Hematopoietic multipotent progenitor cell treated with erythropoietin and hydrocortisone succinate and interleukin-3 and kit ligand, for 17 days (in vitro differentiated cells): ENCODE results near the gene OR51B4.
A peak's percentile ranks its signal among the peaks of the same experiment; 100 is the strongest.
"Not testable (repeated sequence)": the region's sequence is repeated elsewhere in the genome, so short reads cannot be mapped to it uniquely, and the experiment has no call there.

Source experiments
- DNase-seq: peaks from one replicate; pipeline ENCODE4 v3.0.0-alpha.2; 2015; ENCODE audit warnings: low spot score

The OR51B4 gene

DNA sequence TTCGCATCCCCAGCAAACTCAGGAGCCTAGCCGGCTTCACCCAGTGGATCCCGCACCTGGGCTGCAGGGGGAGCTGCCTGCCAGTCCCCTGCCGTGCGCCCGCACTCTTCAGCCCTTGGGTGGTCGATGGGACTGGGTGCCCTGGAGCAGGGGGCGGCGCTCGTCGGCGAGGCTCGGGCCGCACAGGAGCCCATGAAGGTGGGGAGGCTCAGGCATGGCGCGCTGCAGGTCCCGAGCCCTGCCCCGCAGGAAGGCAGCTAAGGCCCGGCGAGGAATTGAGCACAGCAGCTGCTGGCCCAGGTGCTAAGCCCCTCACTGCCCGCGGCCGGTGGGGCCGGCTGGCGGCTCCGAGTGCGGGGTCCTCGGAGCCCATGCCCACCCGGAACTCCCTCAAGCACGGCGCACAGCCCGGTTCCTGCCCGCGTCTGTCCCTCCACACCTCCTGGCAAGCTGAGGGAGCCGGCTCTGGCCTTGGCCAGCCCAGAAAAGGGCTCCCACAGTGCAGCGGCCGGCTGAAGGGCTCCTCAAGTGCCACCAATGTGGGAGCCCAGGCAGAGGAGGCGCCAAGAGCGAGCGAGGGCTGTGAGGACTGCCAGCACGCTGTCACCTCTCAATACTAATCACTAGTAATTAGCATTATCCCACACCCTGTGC, 7.3 kb downstream of the OR51B4 start:
- not testable (repeated sequence) for DNase-seq

DNA sequence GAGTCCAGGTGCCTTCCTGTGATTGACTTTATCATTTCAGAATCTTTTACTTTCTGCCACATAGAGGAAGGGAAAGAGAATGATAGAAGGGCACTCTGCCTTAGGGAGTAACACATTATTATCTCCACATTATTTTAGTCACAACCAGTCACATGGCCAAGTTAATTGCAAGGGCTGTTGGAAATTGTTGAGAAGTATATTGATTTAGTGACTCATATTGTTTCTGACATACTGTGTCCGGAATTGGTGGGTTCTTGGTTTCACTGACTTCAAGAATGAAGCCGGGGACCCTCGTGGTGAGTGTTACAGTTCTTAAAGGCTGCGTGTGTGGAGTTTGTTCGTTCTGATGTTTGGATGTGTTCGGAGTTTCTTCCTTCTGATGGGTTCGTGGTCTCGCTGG, 8.7 kb downstream of the OR51B4 start:
- DNase-seq, result no peak

DNA sequence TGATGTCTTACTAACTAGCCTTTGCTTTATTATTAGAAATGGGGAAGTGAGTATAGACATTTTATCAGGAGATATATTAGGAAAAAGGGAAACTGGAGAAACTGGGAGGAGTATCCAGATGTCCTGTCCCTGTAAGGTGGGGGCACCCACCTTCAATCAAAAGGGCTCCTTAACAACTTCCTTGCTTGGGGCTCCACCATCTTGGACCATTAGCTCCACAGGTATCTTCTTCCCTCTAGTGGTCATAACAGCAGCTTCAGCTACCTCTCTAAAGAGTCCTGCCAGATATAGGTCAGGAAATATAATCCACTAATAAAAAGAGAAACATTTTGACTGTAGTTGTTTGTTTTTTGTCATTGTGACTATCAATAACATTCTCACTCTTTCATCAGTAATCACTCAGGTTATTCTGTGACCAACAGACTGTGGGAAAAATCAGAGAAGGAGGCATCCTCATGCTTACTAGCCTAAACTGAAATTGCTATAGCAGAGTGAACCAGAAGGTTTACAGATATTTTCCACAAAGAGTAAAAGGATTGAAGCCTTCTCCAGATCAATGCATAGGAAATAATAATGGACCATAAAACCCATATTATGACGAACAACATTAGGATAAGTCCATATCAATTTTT, 10.4 kb downstream of the OR51B4 start:
- peak; percentile 93 for DNase-seq

DNA sequence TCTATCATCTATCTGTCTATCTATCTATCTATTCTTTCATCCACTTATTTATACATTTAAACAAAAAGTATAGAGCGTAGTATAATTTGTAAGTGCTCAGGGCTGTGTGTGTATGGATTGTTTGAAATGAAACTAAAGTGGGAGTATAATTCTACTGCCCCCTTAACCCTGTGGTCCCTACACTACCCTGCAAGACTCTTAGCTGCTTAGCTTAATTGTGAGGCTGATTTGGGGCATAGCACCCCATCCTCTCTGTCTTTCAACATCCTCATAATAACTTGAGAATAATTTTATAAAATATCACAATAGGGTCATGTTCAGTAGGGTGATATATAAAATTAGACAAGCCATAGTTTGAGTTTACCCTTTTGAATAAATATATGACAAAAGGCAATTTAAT, 11.6 kb downstream of the OR51B4 start:
- DNase-seq, result peak; percentile 74

DNA sequence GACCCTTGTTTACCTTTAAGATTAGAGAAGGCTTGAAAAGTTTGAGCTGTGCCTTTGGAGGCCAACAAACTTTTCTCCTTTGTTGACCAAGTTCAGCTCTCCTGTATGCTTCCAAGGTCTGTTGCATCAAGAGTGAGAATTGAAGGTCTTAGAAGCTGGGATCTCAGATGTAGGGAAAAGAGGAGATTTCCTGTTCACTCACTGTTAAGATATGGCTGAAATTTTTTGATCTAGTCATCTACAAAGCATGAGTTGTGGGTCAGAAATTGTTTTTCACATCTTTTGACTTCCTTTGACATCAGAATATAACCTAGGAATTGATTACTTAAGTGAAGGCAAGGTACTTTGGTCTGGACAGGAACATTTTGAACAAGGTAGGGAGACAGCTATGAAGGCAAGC, 12.1 kb downstream of the OR51B4 start:
- peak; percentile 81 for DNase-seq

DNA sequence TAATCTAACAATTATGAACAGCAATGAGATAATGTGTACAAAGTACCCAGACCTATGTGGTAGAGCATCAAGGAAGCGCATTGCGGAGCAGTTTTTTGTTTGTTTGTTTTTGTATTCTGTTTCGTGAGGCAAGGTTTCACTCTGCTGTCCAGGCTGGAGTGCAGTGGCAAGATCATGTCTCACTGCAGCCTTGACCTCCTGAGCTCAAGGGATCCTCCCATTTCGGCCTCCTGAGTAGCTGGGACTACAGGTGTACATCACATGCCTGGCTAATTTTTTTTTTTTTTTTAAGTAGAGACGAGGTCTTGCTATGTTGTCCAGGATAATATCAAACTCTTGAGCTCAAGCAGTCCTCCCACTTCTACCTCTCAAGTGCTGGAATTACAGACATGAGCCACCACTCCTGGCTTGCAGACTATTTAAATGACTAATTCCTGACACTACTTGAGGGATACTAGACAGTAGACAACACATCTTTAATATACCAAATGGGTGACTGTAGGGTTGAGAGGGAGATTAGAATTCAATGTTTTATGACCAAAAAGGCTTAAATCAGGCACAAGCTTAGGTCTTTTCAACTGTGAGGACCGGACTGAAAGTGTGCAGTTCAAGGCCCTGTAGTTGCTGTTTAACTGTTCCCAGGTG, 12.7 kb downstream of the OR51B4 start:
- DNase-seq, result peak; percentile 86

DNA sequence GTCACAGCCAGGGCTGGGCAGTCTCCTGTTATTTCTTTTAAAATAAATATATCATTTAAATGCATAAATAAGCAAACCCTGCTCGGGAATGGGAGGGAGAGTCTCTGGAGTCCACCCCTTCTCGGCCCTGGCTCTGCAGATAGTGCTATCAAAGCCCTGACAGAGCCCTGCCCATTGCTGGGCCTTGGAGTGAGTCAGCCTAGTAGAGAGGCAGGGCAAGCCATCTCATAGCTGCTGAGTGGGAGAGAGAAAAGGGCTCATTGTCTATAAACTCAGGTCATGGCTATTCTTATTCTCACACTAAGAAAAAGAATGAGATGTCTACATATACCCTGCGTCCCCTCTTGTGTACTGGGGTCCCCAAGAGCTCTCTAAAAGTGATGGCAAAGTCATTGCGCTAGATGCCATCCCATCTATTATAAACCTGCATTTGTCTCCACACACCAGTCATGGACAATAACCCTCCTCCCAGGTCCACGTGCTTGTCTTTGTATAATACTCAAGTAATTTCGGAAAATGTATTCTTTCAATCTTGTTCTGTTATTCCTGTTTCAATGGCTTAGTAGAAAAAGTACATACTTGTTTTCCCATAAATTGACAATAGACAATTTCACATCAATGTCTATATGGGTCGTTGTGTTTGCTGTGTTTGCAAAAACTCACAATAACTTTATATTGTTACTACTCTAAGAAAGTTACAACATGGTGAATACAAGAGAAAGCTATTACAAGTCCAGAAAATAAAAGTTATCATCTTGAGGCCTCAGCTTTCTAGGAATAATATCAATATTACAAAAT, 13.4 kb downstream of the OR51B4 start:
- peak; percentile 97 for DNase-seq

DNA sequence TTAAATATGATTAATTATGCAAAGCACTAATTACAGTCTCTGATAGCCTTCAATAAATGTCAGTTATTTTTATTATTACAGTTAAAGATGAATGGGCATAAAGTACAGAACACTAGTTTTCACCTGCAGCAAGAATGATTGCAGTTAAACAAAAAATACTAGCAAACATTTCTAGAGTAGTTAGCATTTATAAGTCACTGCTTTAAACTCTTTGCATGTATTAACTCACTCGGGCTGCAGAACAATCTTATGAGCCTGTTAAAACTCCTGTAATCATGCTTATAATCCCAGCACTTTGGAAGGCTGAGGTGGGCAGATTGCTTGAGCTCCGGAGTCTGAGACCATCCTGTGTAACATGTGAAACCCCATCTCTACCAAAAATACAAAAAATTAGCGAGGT, 14.8 kb downstream of the OR51B4 start:
- DNase-seq, result peak; percentile 70

DNA sequence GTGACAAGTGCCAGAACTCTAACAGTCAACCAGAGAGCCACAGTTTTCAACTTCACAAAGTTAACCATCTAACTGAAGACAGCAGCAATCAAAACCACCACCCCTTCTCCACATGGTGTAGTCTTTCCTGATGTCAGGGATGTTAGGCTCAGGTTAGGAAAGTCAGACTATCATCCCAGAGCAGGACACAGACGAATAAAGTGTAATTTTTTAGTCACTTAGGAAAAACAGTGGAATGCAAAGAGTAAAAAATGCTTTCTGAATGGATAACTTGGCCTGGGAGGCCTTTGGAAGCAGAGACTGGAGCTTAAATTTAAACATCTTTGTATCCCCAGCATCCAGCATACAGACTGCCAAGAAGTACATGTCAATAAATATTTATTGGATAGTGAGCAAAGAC, 15.4 kb downstream of the OR51B4 start:
- peak; percentile 75 for DNase-seq

DNA sequence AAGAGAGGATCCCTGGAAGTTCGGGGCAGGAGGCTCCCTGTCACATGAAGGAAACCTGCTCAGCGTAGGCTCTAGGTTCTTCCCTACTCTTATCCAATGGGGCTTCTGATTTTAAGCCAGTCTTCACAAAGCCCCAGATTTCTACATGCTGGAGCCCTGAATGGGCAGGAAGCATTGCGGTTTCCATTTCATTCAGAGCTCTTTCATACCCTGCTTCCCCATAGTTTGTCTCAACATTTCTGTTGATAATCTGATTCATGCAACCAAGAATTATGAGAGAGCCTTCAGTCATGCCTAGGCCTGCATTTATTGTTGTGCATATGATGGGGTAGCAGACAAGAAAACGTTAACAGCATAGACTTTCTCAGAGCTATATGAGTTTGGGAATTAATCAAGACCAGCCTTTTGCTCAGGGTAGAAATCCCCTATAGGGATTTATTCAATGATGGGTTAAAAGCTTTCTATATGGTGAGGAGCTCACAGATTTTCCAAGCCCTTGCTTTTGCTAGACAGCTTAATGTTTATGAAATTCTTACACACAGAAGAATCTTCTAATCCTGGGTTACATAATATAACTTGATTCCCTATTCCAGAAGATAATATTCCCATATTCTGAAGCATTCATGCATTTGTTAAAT, 15.9 kb downstream of the OR51B4 start:
- peak; percentile 78 for DNase-seq

DNA sequence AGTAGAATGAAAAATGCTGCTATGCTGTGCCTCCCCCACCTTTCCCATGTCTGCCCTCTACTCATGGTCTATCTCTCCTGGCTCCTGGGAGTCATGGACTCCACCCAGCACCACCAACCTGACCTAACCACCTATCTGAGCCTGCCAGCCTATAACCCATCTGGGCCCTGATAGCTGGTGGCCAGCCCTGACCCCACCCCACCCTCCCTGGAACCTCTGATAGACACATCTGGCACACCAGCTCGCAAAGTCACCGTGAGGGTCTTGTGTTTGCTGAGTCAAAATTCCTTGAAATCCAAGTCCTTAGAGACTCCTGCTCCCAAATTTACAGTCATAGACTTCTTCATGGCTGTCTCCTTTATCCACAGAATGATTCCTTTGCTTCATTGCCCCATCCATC, 17.1 kb downstream of the OR51B4 start:
- peak; percentile 97 for DNase-seq

DNA sequence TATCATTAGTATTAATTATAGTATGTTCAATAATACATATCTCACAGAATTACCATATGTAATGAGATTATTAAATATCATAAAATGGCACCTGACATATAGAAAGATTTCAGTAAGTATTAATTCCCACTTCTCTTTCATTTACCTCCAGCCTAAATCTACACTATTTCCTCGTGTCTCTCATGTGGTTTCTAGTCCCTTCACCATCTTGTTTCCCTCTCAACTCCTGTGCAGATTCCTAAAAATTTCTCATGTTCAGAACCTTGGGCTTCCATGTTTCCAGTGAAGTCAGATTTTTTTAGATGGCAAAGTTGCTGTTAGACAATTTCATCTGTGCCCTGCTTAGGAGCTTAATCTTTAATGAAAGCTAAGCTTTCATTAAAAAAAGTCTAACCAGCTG, 17.9 kb downstream of the OR51B4 start:
- no peak for DNase-seq

DNA sequence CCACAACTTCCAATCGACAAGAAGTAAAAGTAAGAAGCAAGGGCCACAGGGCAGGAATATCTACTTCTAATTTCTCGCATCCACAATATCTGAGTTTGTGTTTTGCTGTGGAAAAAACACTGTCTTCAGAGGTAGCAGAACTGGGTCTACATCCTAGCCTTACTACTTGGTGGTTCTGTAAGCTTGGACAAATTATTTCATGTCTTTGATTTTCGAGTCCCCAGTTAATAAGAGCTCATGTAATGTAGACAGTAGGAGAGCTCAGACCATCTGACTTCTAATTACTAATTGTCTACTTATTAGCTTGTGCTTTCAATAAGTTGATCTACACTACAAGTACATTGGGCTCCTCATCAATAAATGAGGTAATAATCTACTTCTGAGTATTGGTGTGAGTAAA, 18.7 kb downstream of the OR51B4 start:
- peak; percentile 80 for DNase-seq

DNA sequence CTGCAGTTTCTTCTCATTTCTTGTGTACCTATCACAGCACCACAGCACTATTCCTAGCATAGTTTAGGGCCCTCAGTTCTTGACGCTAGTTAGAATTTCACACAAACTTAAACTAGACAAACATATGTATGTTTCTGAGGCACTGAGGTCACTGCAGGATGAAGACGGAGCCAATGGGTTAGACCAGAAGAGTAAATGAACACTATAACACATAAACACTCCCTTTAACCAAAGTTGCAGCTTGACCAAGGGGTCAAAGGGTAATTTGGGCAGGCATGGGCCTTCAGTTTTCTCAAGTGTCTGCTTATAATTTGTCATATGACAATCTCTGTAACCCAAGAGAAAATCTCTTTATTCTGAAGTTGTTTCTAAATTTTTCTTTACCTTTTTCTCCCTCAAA, 19.1 kb downstream of the OR51B4 start:
- peak; percentile 72 for DNase-seq

DNA sequence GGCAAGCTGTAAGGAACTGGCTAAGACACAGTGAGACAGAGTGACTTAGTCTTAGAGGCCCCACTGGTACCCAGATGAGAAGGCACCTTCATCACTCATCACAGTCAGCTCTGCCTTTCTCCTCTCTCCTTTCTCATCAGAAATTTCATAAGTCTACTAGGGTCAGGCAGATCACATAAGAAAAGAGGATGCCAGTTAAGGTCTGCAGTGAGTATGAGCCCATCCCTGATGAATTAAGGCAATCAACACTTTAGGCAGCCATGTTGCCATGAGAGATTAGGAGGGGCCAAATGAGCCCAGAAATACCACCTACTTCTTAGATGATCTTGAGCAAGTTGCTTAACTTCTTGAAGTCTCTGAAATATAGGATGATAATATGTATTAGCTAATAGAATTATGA, 20.1 kb downstream of the OR51B4 start:
- DNase-seq, result peak; percentile 85

DNA sequence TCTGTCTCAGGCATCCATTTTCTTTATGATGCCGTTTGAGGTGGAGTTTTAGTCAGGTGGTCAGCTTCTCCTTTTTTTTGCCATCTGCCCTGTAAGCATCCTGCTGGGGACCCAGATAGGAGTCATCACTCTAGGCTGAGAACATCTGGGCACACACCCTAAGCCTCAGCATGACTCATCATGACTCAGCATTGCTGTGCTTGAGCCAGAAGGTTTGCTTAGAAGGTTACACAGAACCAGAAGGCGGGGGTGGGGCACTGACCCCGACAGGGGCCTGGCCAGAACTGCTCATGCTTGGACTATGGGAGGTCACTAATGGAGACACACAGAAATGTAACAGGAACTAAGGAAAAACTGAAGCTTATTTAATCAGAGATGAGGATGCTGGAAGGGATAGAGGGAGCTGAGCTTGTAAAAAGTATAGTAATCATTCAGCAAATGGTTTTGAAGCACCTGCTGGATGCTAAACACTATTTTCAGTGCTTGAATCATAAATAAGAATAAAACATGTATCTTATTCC, 21.1 kb downstream of the OR51B4 start:
- peak; percentile 100 for DNase-seq

DNA sequence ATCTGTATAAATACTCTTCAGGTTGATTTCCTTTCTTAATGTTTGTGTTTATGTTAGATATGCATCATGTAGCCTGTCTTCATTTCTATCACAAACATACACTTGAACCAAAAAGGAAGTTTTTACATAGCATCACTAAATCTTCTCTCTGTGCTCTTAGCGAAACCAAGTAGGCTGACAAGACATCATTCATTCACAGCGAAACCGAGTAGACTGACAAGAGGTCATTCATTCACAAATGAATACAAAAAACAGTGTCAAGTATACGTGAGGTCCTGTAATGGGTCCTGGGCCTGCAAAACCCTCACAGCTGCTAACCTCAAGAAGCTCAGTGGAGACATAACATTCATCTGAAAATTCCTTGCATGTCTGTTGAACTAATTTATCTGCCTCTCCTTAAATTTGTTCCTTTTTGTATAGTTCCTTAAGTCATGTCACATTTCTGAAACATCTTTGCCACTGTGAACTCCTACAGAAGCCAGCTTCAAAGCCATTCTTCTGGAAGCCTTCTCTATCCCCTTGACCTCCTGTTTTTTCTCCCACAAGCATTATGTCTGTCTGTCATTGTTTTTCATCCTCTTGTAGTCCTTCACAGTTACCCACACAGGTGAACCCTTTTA, 22.2 kb downstream of the OR51B4 start:
- peak; percentile 82 for DNase-seq

DNA sequence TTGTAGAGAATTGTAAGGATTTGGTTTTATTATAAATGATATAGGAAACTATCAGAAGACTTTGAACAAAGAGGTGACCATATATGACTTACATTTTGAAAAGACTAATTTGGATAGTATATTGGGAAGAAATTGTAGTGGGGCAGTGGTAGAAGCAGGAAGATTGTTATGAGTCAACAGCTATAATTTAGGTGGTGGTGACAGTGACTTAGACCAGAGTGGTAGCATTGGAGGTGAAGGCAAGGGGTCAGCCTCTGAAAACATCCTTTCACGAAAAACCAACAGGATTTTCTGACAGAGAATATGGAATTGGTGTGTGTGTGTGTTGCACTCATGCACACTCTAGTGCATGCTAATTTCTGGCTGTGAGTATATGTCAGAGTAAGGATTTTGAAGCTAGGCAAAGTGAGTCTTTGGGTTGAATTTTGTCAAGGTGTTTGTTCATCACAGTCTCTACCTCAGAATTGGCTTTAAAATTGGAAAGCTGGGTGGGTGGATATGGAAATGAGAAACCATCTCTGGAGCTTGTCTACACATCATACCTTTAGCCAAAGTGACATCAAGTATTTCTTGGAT, 23.9 kb downstream of the OR51B4 start:
- DNase-seq, result peak; percentile 83

DNA sequence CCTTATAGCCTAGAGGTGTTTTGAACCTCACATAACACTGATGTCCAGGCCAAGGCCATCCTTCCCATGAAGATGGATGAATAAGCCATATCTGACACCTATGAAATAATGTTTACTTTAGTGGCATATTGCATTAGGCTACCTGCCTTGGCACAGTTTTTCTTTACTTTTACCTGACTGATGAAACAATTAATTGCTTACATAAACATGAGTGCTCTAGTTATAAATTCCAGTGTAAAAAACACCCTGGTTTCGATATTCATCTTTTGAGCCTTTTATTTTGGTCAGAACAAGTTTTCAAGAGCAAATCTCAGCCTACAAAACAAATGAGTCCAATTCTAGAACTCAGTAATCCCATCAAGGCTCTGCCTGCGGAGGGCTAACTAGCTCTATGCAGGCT, 25.0 kb downstream of the OR51B4 start:
- DNase-seq, result peak; percentile 81

DNA sequence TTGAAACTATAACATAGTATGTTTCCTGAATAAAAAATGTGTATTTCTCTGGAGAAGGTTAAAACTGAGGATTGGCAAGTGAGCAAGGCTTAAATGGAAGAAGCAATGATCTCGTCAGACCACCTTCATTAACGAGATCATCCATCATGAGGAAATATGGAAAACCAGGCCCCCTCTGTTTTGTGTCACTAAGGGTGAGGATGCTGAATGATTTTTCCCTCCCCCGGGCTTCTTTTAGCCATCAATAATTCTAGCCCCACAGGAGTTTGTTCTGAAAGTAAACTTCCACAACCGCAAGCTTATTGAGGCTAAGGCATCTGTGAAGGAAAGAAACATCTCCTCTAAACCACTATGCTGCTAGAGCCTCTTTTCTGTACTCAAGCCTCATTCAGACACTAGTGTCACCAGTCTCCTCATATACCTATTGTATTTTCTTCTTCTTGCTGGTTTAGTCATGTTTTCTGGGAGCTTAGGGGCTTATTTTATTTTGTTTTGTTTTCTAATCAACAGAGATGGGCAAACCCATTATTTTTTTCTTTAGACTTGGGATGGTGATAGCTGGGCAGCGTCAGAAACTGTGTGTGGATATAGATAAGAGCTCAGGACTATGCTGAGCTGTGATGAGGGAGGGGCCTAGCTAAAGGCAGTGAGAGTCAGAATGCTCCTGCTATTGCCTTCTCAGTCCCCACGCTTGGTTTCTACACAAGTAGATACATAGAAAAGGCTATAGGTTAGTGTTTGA, 26.2 kb downstream of the OR51B4 start:
- peak; percentile 95 for DNase-seq
